ENCODE data around the gene ELANE.

Gene ELANE

DNA sequence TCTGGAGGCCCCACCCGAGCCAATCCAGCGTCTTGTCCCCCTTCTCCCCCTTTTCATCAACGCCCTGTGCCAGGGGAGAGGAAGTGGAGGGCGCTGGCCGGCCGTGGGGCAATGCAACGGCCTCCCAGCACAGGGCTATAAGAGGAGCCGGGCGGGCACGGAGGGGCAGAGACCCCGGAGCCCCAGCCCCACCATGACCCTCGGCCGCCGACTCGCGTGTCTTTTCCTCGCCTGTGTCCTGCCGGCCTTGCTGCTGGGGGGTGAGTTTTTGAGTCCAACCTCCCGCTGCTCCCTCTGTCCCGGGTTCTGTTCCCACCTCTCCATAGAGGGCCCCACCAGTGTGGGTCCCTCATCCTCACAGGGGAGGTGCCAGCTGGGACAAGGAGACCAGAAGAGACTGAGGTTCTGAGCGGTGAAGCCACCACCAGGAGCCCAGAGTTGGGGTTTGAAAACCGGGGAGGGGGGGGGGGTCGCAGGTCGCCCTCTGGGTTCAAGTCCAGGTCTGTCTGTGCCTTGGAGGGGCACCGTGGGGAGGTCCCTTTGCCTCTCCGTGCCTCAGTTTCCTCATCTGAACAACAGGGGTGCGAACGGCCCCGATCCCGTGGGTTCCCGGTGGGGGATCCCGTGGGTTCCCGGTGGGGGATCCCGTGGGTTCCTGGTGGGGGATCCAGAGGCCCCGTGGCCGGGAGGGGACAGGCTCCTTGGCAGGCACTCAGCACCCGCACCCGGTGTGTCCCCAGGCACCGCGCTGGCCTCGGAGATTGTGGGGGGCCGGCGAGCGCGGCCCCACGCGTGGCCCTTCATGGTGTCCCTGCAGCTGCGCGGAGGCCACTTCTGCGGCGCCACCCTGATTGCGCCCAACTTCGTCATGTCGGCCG lies at the start of gene ELANE:
TSS of gene ELANE (plus strand) at position 168 of the 878 bp plus-strand sequence. CDS start at position 194, 26 bp downstream.
- peak within 1 kb of the TSS; percentile 29 to 54 for H3K4me3 ChIP-seq (ENCODE audit: low read depth in 1 of 2, low read length in 1 of 2)
- TF ChIP-seq, protein P1, sequence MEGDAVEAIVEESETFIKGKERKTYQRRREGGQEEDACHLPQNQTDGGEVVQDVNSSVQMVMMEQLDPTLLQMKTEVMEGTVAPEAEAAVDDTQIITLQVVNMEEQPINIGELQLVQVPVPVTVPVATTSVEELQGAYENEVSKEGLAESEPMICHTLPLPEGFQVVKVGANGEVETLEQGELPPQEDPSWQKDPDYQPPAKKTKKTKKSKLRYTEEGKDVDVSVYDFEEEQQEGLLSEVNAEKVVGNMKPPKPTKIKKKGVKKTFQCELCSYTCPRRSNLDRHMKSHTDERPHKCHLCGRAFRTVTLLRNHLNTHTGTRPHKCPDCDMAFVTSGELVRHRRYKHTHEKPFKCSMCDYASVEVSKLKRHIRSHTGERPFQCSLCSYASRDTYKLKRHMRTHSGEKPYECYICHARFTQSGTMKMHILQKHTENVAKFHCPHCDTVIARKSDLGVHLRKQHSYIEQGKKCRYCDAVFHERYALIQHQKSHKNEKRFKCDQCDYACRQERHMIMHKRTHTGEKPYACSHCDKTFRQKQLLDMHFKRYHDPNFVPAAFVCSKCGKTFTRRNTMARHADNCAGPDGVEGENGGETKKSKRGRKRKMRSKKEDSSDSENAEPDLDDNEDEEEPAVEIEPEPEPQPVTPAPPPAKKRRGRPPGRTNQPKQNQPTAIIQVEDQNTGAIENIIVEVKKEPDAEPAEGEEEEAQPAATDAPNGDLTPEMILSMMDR (IDR thresholded peaks at IDR 0.05): no peak
- H3K9me3 ChIP-seq: no peaks in the 10 kb centered on the region
- H3K36me3 ChIP-seq: no peaks in the 10 kb centered on the region
- H3K4me1 ChIP-seq (ENCODE audit: control insufficient read depth in 1 of 2, insufficient read depth in 1 of 2, low read depth in 1 of 2, low read length in 1 of 2): peaks cover 47 to 48% of the 10 kb centered on the region in 2 experiments
- H3K27ac ChIP-seq: peak within 1 kb of the TSS; percentile 16
- peaks cover 62% of the 10 kb centered on the region for H3K27me3 ChIP-seq

DNA sequence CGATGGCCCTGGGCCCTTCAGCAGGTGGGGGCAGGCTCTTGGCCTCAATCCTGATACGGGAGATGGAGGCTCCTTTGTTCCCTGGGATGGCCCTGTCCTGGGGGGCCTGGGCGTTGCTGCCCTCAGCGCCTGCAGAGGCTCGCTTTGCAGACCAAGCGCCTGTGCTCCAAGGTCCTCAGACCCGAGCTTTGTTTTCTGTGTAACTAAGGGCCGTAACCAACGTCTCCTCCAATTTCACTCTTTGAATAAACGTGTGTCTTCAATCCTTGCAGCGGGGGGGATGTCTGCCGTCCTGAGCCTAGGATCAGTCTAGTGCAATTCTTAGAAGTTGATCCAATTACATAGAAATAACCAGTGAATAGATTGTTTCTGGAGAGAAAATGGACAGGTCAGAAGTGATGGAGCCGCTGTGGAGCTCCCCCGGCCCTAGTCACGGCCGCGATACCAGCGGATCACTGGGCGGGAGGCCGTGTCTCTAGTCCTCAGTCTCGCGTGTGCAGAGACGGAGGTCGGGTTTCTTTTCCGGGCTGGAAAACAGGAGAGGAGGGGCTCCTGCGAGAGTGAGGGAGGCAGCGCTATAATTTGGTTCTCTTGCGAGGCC lies 49.5 kb upstream of the ELANE start:
- peaks cover 35 to 36% of the 10 kb centered on the region in 2 experiments for H3K4me1 ChIP-seq (ENCODE audit: control insufficient read depth in 1 of 2, insufficient read depth in 1 of 2, low read depth in 1 of 2, low read length in 1 of 2)
- no peak overlapping the region for H3K4me3 ChIP-seq (ENCODE audit: low read depth in 1 of 2, low read length in 1 of 2)
- no peak overlapping the region for H3K27ac ChIP-seq
- peaks cover 53% of the 10 kb centered on the region for H3K36me3 ChIP-seq
- H3K27me3 ChIP-seq: no peaks in the 10 kb centered on the region
- TF ChIP-seq, protein P1 (IDR thresholded peaks at IDR 0.05): no peak
- no peaks in the 10 kb centered on the region for H3K9me3 ChIP-seq

DNA sequence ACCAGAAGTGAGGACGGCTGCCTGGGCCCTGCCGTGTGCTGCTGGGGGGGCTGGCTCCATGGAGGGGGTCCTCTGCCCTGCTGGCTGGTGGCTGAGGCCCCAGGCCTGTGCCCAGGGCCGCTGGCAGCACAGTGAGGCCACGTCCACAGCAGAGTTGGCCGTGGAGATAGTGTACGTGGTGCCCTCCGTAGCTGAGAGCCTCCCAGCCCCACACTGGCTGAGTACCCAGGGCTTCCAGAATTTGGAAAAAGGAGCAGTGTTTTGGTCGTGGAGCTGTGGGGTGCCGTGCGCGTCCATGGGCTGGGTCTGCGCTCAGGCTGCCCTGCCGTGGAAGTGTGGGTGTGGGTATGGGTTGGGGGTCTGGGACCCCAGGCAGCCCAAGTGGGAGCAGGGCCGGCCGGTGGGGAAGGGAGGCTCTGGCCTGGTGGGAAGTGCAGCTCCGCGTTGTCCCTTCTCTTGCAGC lies 49.0 kb upstream of the ELANE start:
- no peak overlapping the region for H3K27ac ChIP-seq
- H3K9me3 ChIP-seq: no peaks in the 10 kb centered on the region
- peaks cover 34 to 35% of the 10 kb centered on the region in 2 experiments for H3K4me1 ChIP-seq (ENCODE audit: control insufficient read depth in 1 of 2, insufficient read depth in 1 of 2, low read depth in 1 of 2, low read length in 1 of 2)
- H3K27me3 ChIP-seq: no peaks in the 10 kb centered on the region
- peaks cover 58% of the 10 kb centered on the region for H3K36me3 ChIP-seq
- TF ChIP-seq, protein P1 (IDR thresholded peaks at IDR 0.05): no peak
- no peak overlapping the region for H3K4me3 ChIP-seq (ENCODE audit: low read depth in 1 of 2, low read length in 1 of 2)

DNA sequence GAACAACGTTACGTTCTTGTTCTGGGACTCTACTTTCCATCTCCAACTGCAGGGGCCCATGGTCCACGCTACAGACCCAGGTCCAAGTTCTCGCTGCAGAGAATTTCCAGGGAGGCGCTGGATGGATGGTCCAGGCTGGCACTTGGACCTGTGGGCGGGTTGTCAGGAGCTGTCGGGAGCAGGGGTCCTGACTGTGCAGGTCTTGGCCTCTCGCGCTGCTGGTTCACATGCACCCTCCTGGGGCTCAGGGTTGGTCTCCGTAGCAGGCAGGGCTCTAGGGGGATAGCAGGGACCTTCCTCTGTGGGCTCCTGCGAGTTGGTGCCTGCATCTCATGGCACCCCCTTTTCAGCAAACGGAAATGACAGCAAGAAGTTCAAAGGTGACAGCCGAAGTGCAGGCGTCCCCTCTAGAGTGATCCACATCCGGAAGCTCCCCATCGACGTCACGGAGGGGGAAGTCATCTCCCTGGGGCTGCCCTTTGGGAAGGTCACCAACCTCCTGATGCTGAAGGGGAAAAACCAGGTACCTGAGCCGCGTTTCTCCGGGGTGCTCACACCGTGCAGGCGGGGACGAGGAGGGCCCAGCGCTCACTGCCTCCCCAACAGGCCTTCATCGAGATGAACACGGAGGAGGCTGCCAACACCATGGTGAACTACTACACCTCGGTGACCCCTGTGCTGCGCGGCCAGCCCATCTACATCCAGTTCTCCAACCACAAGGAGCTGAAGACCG lies 48.3 kb upstream of the ELANE start:
- Histone ChIP-seq H3K27me3 (no peaks in the 10 kb centered on the region), H3K4me3 (ENCODE audit: low read depth in 1 of 2, low read length in 1 of 2) (no peak overlapping the region), H3K4me1 (ENCODE audit: control insufficient read depth in 1 of 2, insufficient read depth in 1 of 2, low read depth in 1 of 2, low read length in 1 of 2) (peaks cover 26 to 28% of the 10 kb centered on the region in 2 experiments), H3K27ac (no peak overlapping the region), H3K36me3 (peaks cover 66% of the 10 kb centered on the region), H3K9me3 (no peaks in the 10 kb centered on the region)
- TF ChIP-seq, protein P1 (IDR thresholded peaks at IDR 0.05): no peak

DNA sequence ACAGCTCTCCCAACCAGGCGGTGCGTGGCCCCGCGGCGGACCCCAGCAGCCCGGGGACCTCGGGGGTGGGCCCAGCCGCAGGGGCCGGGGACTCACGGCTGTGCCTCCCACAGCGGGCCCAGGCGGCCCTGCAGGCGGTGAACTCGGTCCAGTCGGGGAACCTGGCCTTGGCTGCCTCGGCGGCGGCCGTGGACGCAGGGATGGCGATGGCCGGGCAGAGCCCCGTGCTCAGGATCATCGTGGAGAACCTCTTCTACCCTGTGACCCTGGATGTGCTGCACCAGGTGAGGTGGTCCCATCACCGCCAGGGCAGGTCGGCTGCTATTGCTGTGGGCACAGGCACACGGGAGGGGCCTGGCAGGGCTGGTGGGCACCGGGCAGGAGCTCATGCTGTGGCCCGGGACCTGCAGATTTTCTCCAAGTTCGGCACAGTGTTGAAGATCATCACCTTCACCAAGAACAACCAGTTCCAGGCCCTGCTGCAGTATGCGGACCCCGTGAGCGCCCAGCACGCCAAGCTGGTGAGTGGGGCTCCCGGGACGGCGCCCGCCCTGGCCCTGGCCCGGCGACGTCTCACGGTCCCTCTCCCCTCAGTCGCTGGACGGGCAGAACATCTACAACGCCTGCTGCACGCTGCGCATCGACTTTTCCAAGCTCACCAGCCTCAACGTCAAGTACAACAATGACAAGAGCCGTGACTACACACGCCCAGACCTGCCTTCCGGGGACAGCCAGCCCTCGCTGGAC lies 47.5 kb upstream of the ELANE start:
- TF ChIP-seq, protein P1 (IDR thresholded peaks at IDR 0.05): no peak
- H3K4me1 ChIP-seq (ENCODE audit: control insufficient read depth in 1 of 2, insufficient read depth in 1 of 2, low read depth in 1 of 2, low read length in 1 of 2): peaks cover 19 to 20% of the 10 kb centered on the region in 2 experiments
- H3K36me3 ChIP-seq: peaks cover 73% of the 10 kb centered on the region
- H3K4me3 ChIP-seq (ENCODE audit: low read depth in 1 of 2, low read length in 1 of 2): no peak overlapping the region
- H3K27me3 ChIP-seq: no peaks in the 10 kb centered on the region
- H3K27ac ChIP-seq: no peak overlapping the region
- no peaks in the 10 kb centered on the region for H3K9me3 ChIP-seq
